NCI-H128 (cell line): ENCODE measurements around the gene SLC25A22.
A peak's percentile ranks its signal among the peaks of the same experiment; 100 is the strongest.

ENCODE experiments used
- DNase-seq: peaks from one replicate; lab custom pipeline; 2025; ENCODE audit not compliant: unreplicated experiment; lab: John Stamatoyannopoulos, UW

SLC25A22 gene

DNA sequence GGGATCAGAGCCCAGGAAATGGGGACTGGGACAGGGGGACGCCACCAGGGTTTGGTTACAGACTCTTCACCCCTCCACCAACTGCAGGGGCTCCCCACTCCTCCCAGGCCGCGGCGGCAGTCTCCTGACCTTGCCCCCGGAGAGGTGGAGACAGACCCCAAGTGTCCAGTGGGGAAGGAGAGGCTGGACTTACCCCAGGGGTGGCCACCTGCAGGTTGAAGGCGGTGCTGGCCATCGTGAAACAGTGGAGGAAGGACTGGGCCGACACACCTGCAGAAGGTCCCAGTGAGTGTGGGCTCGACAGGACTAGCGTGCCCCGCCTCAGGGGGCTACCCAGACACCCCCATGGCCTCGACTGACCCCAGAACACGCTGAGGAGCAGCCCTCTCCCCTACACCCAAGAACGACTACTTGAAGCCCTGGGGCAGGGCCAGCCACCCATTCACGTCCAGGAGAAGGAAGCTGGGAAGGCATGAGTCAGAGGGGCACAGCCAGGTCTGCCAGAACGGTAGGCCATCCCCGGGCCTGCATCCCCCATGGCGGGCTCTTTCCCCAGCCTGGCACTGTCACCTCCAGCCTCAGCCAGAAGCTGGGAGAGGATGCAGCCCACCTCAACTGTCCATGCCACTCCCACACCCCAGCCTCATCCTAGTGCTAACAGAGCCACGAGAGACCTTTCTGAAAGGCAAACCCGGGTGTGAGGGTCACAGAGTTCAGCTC lies 23.0 kb downstream of the SLC25A22 start:
- no peak for DNase-seq

DNA sequence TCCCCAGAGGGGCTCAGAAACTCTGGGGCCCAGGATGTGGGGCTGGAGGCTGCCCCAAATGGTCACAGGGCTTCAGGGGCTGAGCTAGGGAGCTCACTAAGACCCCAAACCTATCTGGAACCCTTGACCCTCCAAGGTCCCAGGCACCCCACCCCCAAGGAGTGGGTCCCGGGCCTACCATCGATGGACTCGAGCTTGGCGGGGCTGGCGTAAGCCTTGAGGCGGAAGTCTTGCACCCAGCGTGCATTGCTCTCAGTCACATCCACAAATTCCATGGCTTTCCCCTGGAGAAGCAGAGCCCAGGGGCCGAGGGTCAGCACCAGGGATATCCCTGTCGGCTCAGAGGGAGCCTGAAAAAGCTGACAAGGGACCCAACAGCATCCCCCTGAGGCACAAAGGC lies 24.3 kb downstream of the SLC25A22 start:
- no peak for DNase-seq

DNA sequence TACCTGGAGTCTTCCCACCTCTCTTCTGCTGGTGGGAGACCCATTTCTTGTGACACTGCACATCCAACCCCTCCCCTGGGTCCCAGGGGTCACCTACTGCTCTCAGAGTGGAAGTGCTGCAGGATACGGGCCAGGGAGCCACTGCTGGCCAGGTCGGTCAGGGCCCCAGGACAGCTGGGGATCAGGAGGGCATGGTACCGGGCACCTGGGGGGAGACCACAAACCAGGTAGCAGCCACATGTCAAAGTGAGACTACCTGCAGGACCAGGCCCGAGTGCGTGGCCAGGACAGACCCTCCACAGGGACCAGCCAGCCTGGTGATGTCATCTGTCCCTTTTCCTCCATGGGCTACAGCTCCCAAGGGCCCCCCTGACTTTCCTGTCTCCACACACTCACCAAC lies 24.7 kb downstream of the SLC25A22 start:
- DNase-seq, result no peak

DNA sequence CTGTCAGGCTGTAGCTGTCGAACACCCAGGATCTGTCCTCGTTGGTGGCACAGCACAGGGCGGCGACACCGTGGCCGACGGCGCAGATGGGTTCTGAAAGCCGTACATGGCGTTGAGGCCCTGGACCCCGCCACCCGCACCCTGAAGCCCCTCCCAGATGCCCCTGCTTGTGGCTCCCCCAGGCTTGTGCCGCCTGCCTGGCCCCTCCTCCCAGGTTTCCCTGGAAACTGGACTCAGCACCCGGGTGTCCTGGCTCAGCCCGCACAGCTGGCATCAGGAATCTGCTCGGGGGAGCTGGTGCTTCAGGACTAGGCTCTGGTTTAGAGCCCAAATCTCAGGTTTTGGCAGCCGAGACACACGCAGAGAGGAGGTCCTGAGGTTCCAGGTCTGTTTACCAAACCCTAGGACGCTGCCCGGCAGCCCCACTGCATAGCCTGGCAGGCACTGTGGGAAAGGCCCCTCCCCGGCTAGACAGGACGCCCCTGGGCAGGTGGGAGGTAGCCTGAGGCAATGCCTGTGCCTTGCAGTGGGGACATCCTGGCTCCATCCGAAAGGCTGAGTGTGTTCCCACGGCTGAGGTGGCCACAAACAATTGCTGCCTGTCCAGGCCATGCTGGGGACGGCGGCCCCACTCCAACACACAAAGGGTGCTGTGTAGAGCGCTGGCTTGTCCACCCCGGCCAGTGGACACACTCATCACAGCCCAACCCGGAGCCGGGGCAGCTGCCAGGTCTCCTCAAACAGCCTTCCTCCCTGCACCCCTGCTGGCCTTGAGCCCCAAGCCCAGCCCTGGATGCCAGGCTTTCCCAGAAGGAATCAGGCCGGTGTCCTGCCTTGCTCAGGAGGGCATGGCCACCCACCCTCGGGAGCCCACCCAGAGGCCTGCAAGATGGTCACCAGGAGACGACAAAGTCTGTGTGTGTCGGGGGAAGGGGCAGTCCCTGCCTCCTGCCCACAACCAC lies 25.4 kb downstream of the SLC25A22 start:
- no peak for DNase-seq

DNA sequence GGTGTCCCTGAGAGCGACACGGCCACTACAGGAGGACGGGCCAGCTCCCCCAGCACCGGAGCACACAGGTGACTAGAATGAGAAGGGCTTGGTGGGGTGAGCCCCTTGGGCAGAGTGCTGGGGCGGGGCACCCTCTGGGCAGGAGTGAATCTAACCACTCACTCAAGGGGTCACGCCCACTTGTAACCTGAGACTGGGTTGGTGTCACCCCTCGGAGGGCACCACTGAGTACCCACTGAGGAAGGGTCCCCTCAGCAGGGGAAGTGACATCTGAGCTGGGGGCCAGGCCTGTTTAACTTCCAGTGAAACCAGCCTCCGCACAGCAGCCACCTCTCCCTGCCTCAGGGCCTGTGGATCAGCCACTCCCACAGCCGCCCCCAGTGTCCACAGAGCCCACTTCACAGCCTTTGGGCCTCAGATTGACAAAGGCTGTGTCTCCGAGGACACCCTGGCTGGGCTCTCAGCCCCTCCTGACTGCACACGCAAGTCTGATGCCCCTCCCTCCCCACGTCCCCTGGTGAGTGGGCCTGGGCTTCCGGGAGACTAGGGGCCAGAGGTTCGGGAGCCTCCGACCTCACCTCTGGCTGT lies 26.4 kb downstream of the SLC25A22 start:
- no peak for DNase-seq

DNA sequence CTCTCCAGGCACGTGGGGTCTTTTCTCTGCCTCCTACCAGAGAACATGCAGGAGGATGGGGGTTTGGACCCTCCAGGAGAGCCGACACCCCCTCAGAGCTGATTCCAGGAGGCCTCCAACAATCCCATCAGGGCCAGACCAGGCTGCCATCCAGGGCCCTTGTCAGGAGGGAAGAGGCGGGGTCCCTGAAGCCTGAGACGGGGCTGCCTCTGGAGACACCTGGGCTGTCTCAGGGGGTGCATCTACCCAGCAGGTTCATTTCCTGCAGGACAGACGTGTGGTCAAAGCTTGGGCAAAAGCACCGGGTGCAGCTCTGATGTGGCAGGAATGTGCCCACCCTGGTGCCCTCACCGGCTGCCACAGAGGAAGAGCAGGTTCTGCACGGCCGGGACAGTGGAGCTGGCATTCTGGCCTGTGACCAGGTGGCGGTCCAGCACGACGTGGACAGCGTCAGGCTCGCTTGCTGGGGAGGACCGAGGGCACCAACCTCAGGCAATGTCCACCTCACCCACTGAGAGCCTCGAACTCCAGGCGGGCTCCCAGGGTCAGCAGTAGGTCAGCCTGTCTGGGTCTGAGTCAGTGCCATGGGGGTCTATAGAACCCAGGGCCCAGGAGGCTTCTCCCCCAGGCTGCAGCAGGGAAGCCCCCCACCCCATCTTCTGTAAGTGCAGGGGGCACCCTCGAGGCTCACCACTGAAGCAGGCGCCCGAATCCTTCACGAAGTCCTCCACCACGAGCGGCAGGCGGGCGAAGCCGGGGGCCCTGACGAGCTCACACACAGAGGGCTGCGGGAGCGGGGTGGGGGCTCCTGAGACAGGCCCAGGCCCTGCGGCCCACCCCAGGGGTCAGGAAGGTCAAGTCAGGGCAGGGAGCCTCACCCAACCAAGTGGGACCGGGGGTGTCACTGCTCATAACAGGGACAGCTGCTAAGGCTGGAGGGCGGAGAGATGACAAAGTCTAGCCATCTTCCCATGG lies 27.2 kb downstream of the SLC25A22 start:
- DNase-seq, result no peak

DNA sequence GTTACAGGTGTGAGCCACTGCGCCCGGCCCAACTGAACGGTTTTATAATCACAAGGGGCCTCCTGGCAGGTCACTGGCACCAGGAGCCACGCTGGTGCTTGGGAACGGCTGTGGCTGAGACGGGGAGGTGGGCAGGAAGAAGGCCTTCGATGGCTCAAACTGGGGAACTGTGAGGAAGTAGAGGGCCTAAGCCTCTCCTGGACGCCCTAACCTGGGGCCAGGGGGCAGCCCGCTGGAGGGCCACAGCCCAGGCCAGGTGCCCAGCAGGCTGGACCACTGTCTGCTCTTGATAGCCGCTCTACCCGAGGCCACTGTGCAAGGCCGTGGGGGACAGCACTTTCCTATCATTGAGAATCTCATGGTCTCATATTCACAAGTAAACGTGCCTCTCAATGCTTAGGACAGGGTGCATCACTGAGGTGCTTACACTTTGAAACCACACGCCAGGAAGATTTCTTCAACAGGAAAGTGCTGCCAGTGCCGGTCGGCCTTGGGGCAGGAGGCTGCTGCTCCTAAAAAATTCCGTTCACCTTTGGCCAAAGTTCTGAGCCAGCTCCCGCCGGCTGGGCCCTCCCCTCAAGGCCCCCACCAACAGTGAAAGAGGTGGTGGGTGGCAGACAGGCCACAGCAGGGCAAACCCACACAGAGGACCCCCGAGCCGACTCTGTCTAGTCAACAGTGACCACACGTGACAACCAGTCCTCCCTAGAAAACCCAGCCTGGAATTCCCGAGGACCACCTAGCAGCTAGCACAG lies 28.0 kb downstream of the SLC25A22 start:
- no peak for DNase-seq

DNA sequence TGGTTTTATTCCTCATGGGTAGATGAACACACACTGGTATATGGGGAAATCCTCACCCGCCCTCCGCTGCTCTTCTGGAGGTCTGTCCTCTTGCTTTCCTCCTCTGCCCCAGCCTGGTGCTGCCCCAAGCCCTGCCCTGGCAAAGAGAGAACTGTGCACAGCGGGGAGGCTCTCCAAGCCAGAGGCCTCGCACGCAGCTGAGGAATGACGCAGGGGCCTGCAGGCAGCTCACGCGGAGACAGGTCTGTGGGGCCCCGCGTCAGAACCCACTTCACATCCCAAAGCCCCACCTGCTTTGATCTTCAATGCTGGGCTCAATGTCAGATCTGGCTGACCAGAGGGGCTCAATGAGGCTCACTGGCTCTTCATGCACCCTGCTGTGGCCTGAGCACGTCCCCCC lies 30.8 kb downstream of the SLC25A22 start:
- DNase-seq, result no peak

DNA sequence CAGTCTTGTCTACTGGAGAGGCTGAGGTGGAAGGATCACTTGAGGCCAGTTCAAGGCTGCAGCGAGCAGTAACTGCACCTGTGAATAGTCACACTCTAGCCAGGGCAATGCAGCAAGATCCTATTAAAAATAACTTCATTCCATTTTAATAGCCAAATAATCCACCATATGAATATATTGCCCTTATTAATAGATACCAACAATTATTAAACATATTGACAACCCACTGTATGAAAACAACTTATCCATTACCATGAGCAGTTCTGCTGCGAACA lies 31.2 kb downstream of the SLC25A22 start:
- no peak for DNase-seq

DNA sequence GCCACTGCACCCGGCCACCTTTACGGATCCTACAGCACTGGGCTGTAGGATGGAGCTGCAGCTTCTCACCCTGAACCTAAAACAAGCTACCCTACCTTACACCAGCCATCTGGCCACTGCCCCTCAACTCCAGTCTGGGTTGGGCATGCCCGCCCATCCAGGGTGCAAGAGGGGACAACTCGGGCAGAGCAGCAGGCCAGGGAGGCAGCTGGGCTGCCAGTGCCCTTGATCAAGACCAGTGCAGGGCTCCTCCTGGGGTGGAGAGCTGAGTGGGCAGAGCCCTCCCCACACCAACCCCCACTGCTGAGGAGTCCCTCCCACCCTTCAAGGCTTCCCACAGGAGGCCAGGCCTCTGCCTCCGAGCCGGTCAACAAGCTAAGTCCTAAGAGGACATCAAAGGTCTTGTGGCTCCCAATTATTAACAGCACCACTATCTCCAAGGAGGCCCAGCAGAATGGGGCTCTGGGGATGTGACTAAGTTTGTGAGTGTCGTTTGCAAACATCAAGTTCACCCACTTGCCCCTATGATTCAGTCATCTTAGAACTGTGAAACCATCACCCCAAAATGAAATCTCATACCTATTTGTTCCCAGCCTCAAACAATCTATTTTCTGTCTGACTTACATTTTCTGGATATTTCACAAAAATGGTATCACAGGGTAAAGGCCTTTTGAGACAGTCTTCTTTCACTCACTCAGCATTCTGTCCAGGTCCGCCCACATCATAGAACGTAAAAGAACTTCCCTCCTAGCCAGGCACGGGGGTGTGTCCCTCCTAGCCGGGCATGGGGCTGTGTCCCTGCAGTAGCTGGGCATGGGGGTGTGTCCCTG lies 31.8 kb downstream of the SLC25A22 start:
- DNase-seq, result no peak

DNA sequence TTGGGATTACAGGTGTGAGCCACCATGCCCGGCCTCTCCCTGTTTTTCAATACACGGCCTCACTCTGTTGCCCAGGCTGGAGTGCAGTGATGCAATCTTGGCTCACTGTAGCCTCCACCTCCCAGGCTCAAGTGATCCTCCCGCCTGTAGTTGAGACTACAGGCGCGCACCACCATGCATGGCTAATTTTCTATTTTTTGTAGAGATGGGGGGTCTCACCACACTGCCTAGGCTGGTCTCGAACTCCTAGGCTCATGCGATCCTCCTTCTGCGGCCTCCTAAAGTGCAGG lies 32.3 kb downstream of the SLC25A22 start:
- DNase-seq, result no peak

DNA sequence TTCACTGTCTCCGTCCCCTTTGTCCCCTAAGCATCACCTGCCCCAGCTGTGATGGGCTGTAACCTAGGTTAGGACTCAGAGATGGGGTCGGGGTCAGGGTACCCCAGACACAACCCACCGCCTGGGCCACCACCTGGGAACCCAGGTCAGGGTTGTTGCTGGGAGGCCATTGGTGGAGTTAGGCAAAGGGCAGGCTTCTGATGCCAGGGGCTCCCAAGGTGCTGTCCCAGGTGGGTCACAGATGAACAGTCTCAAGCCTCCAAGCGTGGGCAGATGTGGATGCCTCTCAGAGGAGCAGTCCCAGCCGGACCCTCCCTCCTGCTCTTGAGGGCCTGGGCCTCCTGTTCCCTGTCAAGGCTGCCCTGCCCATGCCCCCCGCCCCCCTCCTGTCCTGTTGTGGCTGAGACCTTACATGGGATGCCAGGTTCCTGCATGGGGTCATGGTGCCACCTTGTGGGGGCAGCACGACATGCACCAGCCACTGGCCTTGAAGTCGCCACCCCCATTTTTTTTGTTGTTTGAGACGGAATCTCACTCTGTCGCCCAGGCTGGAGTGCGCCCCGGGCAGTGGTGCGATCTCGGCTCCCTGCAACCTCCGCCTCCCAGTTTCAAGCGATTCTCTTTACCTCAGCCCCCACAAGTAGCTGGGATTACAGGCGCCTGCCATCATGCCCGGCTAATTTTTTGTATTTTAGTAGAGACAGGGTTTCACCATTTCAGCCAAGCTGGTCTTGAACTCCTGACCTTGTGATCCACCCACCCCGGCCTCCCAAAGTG lies 32.9 kb downstream of the SLC25A22 start:
- DNase-seq, result peak; percentile 24

DNA sequence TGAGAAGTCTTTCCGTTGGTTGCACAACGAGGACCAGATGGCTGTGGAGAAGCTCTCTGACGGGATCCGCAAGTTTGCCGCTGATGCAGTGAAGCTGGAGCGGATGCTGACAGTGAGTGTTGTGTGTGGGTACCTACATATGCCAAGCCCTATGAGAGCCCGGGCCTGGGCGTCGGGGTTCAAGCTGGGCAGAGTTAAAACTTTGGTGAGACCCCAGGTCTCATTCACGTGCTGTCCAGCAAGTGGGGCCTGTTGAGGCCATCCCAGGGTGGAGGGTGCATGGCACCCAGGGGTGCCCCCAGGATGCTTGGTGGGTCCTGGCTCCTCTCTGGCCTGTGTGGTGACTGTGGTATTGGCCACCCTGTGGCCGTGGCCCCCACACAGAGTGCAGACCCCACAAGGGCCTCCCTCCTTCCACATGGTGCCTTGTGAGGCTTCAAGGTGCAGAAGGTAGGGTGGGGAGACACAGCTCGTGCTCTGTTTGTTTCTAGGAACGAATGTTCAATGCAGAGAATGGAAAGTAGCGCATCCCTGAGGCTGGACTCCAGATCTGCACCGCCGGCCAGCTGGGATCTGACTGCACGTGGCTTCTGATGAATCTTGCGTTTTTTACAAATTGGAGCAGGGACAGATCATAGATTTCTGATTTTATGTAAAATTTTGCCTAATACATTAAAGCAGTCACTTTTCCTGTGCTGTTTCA lies 33.6 kb downstream of the SLC25A22 start:
- no peak for DNase-seq

DNA sequence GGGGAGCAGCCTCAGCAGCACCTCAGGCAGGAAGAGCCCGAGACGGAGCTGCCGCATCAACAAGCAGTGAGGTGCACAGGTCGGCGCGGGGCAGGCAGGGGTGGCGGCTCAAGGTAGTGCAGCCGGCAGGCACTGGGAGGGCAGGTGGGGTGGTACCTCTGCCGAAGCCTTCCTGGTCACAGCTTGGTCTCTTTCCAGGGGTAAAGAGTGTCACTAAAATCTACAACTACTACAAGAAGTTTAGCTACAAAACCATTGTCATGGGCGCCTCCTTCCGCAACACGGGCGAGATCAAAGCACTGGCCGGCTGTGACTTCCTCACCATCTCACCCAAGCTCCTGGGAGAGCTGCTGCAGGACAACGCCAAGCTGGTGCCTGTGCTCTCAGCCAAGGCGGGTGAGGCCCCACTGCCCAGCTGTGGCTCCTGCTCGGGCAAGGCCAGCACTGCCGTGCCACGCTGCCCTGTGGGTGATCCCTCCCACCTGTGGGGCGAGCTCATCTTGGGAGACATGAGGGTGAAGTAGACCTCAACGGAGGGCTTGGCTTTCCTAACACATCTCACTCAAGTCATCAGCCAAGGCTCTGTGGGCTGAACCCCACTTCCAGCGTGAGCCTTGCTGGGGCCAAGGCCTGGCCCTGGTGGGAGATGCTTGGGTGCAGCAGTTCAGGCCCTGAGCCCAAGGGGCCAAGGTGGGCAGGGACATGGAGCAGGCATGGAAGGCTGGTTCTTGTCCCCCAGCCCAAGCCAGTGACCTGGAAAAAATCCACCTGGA lies 34.3 kb downstream of the SLC25A22 start:
- DNase-seq, result no peak

DNA sequence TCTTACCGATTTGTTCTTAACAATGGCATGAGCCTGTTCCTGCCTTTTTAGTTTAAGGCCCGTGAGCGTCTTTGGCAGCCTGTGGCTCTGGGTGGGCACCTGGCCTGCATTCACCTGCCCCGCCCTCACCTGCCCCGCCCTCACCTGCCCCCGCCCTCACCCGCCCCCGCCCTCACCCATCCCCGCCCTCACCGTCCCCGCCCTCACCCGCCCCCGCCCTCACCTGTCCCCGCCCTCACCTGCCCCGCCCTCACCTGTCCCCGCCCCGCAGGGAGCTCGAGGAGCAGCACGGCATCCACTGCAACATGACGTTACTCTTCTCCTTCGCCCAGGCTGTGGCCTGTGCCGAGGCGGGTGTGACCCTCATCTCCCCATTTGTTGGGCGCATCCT lies 35.0 kb downstream of the SLC25A22 start:
- DNase-seq, result peak; percentile 33

DNA sequence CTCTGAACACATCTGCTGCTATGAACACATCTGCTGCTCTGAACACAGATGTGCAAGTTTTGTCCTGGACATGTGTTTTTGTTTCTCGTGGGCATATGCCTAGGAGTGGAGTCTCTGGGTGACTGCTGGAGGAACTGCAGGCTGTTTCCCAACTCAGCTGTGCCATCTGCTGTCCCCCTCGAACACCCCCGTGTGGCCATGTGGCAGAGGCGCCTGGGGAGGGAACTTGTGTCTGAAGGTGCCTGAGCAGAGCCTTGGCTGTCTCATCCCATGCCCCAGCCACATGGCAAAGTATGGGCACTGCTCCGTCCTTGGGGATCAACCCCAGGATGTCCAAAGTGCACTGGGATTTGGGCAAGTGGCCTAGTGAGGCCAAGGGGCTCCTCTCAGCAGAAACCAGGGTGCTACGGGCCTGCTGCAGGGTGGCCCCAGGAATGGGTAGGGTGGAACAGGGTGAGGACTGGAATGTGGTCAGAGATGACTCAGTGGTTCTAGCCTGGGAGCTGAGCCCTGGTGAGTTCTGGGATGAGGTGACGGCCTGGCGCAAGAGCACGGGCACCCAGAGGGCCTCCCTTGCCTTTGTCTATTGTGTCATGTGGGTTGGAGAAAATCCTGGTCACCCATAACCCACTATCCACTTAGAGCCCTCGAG lies 35.5 kb downstream of the SLC25A22 start:
- DNase-seq, result no peak

DNA sequence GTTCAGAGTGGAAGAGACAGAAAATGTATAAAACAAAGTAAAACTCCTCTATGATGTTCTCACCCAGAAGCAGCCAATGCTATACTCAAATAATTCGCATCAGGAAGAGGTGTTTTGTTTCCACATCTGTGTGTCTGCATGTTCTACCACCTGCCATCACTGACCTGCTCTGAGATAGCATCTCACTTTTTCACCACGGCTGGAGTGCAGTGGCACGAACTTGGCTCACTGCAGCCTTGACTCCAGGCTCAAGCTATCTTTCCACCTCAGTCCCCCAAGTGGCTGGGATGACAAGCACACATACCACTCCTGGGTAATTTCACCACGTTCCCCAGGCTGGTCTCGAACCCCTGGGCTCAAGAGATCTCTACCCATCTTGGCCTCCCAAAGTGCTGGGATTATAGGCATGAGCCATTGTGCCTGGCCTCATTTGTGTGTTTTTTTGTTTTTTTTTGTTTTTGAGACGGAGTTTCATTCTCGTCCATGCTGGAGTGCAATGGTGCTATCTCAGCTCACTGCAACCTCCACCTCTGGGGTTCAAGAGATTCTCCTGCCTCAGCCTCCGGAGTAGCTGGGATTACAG lies 36.5 kb downstream of the SLC25A22 start:
- DNase-seq, result no peak
